DOHH2 (cell line): ENCODE results near the gene SERPINC1.

Experiments used
- EZH2phosphoT487 ChIP-seq: fragments of 200-600 bp; sonication (generic); IDR thresholded peaks from 2 replicates; pipeline ENCODE4 v1.6.1; 2017; ENCODE audit warnings: borderline replicate concordance, mild to moderate bottlenecking, antibody characterized with exemption, low read length, moderate library complexity, mixed read lengths
- TF ChIP-seq, protein P1 (sequence below): fragments of 200-600 bp; sonication (generic); IDR thresholded peaks from one replicate; pipeline ENCODE4 v1.5.1; 2014; ENCODE audit warnings: antibody characterized with exemption, mild to moderate bottlenecking, low read depth, low read length; ENCODE audit not compliant: poor library complexity, severe bottlenecking

DNA sequence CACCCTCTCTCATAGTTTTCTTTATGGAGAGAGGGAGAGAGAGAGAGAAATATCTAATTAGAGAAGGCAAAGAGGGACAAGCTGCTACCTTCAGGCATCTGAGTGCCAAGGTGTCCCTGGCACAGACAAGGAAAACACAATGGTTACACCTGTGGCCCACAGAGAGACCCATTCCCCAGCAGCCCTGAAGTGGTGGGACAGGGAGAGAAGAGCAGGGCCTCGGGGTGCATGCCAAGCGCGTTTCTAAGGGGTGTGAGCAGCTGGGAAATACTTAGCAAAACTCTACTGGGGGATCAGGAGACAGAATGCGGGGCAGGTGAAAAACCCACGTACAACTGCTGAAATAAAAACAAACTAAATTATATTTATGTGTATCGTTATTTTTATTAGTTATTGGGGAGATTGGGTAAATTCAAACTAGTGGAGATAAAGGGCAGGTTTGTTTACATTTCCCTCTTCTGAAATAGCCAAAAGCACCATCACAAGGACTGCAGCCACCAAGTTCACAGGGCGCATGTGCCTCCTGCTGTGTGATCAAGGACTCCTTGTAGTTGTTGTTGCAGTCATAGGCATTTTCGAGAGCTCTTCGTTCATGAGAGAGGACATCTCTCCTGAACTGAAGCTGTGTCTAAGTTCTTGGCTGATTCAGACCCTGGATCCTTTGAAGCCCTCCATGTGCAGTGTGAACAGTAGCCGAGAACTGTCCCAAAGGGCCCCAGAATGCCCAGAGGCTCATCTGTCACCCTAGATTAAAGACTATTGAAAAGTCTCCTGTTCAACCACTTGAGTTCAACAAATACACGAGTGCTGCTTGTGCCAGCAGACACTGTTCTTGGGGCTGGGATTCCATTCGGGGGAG lies 737 bp upstream of the SERPINC1 start:
- TF ChIP-seq, protein P1, sequence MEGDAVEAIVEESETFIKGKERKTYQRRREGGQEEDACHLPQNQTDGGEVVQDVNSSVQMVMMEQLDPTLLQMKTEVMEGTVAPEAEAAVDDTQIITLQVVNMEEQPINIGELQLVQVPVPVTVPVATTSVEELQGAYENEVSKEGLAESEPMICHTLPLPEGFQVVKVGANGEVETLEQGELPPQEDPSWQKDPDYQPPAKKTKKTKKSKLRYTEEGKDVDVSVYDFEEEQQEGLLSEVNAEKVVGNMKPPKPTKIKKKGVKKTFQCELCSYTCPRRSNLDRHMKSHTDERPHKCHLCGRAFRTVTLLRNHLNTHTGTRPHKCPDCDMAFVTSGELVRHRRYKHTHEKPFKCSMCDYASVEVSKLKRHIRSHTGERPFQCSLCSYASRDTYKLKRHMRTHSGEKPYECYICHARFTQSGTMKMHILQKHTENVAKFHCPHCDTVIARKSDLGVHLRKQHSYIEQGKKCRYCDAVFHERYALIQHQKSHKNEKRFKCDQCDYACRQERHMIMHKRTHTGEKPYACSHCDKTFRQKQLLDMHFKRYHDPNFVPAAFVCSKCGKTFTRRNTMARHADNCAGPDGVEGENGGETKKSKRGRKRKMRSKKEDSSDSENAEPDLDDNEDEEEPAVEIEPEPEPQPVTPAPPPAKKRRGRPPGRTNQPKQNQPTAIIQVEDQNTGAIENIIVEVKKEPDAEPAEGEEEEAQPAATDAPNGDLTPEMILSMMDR, result no peak
- no peak for TF ChIP-seq EZH2phosphoT487
